GM13977 (cell line): ENCODE results near the gene ASXL1.

ENCODE experiments used
- DNase-seq: peaks from one replicate; pipeline ENCODE4 v3.0.0; 2012; ENCODE audit warnings: low spot score
- in situ Hi-C: fragments of 300-500 bp; cut with MboI; formaldehyde crosslinking; loops from one replicate; pipeline ENCODE4 v1.12.0; 2022; ENCODE audit warnings: low sequenced_read_pairs, low pct_unique_long_range_greater_than_20kb, mixed read lengths, inconsistent platforms; ENCODE audit not compliant: unreplicated experiment
- TF ChIP-seq, protein P1 (sequence below): IDR thresholded peaks from 2 replicates; pipeline ENCODE4 v1.5.1; 2012; ENCODE audit warnings: mild to moderate bottlenecking, control low read depth; ENCODE audit not compliant: insufficient read depth; ENCODE audit errors: extremely low read depth, missing control alignments

Gene ASXL1

DNA sequence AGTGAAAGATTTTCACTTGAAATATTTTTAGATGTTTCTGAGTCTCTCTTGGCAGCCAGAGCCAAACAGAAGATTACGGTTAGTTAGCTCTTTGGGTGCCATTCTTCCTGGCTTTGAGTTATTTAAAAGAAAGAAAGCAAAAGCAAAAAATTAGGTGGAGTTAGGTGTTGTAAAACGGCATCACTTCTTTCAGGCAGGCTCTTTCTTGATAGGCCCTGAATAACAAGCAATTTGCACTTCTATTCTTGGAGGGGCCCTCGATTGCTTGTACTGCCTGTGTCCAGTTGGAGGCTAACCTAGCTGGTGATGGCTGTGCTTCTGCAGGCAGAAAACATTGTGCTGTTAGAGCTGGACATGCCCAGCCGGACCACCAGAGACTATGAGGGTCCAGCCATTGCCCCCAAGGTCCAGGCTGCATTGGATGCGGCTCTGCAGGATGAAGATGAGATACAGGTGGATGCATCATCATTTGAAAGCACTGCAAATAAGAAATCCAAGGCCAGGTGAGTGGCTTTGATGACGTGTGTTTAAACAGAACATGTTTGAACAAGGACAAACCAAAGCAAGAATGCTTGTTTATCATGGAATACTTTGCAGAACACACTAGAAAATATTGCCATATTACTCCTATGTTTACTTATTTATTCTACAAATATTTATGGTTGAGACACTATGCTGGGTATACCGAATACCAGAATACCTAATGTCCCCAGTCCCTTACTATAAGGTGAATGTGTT is 28.1 kb upstream of the ASXL1 start:
- TF ChIP-seq, protein P1, sequence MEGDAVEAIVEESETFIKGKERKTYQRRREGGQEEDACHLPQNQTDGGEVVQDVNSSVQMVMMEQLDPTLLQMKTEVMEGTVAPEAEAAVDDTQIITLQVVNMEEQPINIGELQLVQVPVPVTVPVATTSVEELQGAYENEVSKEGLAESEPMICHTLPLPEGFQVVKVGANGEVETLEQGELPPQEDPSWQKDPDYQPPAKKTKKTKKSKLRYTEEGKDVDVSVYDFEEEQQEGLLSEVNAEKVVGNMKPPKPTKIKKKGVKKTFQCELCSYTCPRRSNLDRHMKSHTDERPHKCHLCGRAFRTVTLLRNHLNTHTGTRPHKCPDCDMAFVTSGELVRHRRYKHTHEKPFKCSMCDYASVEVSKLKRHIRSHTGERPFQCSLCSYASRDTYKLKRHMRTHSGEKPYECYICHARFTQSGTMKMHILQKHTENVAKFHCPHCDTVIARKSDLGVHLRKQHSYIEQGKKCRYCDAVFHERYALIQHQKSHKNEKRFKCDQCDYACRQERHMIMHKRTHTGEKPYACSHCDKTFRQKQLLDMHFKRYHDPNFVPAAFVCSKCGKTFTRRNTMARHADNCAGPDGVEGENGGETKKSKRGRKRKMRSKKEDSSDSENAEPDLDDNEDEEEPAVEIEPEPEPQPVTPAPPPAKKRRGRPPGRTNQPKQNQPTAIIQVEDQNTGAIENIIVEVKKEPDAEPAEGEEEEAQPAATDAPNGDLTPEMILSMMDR = no peak
- in situ Hi-C loops = no loop called here
- DNase-seq = no peak

DNA sequence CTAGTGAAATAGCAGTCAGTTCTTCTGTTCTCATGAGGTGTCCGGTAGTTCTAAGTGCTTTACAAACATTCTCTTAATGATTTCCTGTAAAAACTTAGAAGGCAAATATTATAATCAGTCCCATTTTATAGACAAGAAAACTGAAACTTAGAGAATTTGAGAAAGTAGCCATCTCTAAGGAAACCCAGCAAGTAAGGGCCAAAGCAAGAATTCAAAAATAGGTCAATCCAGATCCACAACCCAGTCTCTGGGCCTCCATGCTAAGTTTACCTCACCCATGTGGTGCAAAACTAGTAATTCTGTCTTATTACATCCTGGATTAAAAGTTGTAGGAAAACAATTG is 27.6 kb upstream of the ASXL1 start:
- TF ChIP-seq, protein P1 = no peak
- DNase-seq = no peak

DNA sequence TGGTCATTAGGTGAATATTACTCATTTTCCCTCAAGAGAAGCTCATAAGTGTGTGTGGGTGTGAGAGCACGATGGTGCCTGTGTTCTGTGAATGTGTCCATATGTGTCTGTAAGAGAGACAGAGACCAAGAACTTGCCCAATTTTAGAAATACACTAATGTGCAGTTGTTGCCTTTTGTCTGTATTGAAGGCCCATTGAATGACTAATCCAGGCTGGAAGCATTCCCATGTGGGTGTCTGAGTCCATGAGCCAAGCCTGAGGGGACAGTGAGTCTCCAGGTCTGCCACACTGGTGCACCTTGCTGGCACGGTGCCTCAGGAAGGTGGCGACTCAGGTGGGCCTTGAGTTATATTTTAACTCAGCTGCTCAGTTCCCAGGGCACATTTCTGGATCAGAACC is 25.5 kb upstream of the ASXL1 start:
- DNase-seq = no peak
- in situ Hi-C loops = no loop called here
- TF ChIP-seq, protein P1 = no peak

More for the DNA sequence above, 27.6 kb upstream of the ASXL1 start:
- in situ Hi-C loops = no loop called here

DNA sequence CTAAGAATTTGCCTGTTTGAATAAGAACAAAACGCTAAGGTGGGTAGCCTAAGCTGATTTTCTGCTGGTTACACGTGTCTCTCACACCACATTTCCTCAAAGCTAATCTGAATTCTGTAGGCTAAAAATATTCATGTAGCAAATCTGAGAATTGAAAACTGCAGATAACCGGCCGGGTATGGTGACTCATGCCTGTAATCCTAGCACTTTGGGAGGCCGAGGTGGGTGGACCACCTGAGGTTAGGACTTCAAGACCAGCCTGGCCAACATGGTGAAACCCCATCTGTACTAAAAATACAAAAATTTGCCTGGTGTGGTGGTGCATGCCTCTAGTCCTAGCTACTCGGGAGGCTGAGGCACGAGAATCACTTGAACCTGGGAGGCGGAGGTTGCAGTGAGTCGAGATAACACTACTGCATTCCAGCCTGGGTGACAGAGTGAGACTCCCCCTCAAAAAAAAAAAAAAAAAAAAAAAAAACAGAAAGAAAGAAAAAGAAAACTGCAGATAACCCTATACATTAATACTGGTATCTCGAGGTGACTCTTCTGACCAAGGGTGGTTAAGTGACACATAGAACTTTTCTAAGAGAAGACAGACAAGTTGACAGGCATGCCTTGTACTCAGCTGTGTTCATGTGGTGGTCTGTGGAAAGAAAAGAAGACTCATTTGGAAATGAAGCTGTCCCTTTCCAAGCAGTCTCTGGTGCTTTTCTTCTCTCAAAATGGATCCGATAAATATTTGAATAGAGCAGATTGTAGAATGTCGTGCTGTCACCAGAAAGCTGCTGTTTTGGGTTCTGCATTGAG is 24.7 kb upstream of the ASXL1 start:
- in situ Hi-C loops = no loop called here
- TF ChIP-seq, protein P1 = no peak
- peak; percentile 39 for DNase-seq

DNA sequence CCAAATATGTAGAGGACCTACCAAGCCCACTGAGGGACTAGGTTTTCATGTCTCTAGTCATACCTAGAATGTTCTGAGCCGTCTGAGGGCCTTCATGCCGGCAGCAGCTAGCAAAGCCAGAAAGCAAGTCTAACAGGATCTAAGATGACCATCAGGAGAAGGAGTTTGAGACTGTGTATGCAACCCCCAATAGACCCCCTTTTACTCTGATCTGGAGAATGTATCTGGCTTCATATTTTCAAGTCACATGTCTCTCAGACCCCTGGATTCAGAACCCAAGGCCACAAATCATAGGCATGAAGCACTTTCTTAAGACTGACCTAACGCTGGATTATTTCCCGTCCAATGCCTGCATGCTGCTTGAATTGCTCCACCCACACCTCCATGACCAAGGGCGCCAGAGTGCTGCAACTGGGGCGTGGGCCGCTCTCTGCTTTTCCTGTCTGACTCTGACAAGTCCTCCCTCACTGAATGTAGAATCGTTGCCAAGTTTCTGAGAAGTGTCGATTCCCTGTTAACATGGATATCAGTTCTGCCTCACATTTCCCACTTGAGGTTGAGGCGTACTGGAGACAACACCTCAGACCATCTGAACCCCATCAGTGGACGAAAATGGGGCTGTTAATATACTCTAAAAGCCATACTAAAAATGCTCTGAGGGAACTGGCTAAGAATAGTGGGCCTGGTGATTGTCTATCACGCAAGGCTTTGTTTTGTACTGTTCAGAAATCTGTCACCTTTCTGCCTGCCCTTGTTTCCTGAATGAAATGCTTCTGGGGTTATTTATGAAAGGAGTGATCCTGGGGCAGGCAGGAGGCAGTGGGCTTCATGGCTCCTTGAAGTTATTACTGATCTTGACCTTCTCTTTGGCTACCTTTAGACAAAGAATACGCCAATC is 23.9 kb upstream of the ASXL1 start:
- in situ Hi-C loops = no loop called here
- DNase-seq = no peak

More for the DNA sequence above, 23.9 kb upstream of the ASXL1 start:
- TF ChIP-seq, protein P1 = no peak
